Activated T-cell treated with anti-CD3 and anti-CD28 coated beads, Interleukin-2, amount 50 U/mL, for 48 hours (primary cell): ENCODE results near the gene PTPN12.
"Not testable (repeated sequence)": the region's sequence is repeated elsewhere in the genome, so short reads cannot be mapped to it uniquely, and the experiment has no call there.

Experiments used
- DNase-seq, 2 experiments: peaks; one replicate each; pipeline ENCODE4 v3.0.0-alpha.2; 2020

Gene PTPN12

DNA sequence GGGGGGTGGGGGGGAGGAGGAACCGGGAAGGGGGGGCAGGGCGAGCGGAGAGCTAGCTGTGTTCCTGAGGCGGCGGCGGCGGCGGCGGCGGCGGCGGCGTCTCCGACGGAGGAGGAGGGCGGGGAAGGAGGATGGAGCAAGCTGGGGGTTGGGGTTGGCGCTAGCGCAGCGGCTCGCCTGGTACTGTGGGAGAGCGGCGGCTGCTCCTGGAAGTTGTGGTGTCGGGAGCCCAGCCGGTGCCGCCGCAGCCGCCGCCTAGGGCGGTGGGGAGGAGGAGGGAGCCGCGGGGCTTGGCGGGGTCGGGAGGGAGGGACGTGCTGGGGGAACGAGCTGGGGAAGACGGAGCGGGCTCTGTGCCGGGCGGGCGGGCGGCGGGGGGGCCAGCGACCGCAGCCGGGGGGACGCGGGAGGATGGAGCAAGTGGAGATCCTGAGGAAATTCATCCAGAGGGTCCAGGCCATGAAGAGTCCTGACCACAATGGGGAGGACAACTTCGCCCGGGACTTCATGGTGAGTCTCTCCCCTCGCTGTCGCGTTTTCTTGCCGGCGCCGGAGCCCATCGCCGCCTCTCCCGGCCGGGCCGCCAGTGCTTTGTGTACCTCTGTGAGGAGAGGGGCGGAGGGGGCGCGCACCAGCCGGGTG lies at the start of gene PTPN12:
PTPN12 (plus strand) TSS at position 160 of the 642 bp plus-strand sequence; CDS start at position 412, 252 bp downstream.
- DNase-seq: peak; percentile 63 to 70

DNA sequence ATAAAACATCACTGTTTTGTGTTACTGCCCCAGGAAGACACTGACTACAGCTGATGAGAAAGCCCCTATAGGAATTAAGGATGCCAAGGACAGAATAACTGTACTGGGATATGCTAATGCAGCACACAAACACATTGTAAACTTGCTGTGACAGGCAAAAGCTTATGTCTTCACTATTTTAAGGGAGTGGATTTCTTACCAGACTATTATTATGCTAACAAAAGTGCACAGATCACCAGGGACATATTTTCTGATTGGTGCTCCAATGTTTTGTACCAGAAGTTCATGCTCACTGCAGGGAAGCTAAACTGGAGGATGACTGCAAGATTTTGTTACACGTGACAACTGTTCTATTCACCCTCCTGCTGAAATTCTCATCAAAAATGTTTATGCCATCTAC lies 48.1 kb upstream of the PTPN12 start:
- no peak for DNase-seq

DNA sequence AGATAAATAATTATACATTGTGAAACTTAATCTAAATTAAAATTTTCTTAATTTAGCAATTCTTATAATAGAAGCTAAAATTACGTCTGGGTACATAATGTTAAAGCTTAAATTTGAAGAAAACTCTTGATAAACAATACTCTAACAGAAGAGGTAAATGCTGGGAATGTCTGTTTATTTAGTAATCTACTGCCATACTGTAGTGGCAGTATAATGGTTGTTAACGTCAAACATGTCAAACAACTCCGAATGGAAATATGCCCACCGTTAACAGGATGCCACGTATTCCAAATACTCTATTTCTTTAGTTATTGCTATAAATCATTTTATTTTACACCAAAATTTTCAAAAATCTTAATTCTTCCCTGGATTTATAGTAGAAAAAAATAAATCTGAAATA lies 40.0 kb upstream of the PTPN12 start:
- DNase-seq: no peak

DNA sequence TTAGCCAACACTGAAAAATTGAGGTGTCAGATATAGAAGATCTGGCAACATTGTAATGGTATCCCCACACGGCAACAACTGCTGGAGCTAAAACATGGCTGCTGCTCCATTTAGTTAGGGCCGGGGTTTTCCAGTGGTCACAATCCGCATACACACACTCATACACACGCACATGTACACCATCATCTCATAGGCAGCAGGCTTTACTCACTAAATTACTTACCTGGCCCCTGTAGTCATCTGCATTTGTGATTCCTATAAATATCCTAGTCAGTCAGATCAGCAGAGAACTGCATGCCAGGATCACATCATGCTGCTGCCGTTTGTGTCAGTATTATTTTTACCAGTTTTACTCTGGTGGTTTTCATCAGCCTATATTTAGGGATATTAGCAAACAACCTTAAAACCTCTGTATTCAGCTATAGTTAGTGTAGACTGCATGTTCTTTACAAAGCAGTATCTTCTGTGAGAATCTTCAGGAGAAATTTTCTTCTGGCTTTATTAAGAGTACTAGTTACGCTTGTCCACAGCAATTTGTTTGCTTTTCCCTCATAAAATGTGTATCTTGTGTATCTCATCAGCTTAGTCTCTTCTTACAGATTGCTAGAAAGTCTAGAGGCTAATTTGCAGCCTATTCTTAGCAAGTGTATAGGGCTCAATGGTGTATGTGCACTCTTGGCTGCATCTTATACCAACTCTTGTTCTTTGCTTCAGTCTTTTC lies 38.3 kb upstream of the PTPN12 start:
- DNase-seq: no peak

DNA sequence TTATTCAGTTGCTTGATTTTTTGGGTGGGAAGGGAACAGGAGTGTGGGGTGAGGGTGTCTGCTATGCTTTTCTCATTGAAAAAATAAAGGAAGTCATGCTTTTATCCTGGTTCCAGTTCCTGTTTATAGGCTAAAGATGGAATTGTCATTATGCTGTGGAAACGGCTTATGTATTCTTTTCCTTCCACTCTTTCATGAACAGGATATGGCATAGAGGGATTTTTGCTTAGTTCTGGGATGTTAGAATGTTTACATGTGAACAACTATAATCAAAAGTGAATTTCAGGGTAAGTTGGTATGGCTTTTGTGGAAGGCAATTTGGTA lies 35.9 kb upstream of the PTPN12 start:
- no peak for DNase-seq

DNA sequence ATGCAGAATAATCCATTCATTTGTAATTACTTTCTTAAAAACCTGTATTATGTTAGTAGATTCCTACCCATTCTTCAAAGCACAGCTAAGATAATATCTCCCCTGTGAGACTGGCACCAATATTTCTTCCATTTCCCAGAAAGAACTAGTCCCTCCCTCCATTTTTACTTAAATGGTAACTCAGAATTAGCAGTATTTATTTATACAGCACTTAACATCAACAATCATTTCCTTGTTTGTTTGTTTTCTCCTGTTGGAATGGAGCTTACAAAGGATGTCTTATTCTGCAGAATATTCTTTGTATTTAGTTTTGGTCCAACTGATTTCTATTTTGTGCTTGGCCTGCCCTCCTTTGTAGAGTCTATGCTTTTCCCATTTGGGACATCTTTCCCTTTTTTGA lies 32.1 kb upstream of the PTPN12 start:
- no peak for DNase-seq

DNA sequence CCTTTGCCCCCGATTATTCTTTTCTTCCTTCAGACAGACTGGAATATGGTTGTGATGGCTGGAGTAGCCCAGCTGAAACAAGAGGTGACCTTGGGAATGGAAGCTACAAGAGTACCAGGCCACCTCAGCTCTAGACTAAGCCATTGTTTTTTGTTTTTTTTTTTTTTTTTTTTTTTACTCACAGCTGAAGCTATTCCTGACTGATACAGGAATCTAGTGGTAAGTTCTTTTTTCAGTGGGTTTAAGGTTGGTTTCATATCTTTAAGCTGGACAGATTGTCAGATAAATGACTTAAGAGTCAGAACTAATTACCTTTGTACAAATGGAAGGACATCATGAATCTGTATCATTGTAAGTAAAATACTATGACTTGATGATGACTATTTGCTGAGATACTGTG lies 30.2 kb upstream of the PTPN12 start:
- DNase-seq: no peak

DNA sequence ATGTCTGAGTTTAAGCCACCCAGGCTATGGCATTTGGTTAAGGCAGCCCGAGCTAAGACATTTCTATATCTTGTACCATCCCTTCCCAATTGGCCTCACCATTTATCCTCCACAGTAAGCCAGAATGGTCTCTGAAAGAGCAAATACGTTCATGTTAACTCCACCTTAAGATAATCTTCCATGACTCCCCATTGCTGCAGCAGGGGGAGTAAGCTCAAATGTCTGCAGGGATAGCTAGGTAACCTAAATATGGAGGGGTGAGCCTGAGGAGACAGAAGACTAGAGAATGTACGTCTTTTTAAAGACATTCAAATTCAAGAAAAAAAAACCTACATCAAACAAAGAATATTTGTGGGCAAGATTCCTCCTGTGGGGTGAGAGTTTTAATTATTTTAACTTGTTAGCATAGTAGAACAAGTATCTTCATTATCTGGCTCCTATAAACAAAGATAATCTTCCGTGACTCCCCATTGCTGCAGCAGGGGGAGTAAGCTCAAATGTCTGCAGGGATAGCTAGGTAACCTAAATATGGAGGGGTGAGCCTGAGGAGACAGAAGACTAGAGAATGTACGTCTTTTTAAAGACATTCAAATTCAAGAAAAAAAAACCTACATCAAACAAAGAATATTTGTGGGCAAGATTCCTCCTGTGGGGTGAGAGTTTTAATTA lies 24.0 kb upstream of the PTPN12 start:
- DNase-seq: not testable (repeated sequence)

DNA sequence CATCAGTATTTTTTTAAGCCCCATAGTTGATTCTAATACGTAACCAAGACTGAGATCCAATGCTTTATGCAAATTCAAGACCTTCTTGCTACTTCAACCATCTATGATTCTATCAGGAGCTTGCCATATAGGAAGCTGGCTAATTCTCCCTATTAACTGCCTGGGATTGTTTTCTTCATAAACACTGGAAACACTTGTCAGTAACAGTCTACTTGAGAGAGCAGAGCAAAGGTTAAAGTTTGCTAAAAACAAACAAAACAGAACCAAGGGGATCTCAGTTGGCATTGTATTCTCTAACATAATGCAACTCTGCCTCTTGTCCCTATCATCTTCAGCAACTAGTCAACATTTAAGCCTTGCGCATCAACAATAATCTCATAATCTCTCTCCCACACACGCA lies 21.0 kb upstream of the PTPN12 start:
- DNase-seq: no peak

DNA sequence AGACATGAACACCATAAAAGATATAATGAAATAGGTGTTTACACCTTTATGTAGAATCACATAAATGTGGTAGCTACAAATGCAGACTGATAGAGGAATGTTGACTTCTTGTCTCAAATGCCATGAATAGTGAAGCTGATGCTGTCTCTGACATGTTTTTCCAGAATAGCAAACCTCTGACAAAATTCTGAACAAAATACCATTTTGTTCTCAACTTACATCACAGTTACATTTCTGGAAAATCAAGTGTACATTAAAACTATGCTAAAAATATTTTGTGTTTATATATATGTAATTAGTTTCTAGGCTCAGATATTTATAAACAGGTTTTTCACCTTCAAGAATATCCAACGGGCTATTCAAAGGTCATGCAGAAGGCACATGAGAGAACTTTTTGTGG lies 16.8 kb upstream of the PTPN12 start:
- DNase-seq: no peak

DNA sequence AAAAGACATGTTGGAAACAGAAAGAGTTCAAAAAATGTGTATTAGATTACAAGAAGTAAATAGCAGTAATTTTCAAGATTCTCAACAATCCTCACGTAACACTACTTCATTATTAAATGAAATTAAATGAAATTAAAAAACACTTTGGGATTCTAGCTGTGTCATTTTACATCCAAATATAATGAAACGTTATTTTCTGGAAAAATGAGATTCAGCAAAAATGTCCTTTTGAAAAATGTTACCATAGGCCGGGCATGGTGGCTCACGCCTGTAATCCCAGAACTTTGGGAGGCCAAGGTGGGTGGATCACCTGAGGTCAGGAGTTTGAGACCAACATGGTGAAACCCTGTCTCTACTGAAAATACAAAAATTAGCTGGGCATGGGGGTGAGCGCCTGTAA lies 15.6 kb upstream of the PTPN12 start:
- not testable (repeated sequence) for DNase-seq

DNA sequence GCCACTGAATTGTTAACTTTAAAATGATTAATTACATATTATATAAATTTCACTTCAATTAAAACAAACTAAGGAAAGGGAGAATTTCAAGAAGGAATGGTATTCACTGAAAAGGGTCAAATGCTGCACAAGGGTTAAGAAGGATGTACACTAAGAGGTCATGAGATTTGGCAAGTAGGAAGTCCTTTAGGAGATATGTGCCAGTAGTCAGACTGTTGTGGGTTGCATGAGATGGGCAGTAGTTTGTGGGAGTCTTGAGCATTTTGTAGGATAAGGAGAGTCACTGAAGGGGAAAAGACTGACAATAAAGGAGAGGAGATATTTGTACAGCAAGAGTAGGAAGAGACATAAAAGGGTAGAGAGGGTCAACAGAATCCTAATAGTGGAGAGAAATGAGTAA lies 12.4 kb upstream of the PTPN12 start:
- no peak for DNase-seq

DNA sequence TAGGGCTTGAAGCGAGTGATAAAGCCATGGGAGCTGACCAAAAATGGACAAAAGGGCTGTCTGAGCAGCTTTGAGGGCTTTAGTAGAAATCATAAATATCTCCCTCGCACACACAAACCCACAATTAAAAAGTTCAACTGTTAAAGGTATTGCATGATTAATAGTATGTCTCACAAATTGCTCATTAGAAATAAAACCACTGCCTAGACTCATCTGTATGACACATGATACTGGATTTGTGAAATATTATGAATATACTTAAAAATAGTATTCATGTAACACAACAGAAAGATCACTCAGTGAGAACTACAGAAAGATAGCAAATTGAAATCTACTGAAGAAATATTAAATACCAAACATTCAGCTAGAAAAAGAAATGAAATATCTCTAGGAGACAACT lies 11.9 kb upstream of the PTPN12 start:
- DNase-seq: no peak

DNA sequence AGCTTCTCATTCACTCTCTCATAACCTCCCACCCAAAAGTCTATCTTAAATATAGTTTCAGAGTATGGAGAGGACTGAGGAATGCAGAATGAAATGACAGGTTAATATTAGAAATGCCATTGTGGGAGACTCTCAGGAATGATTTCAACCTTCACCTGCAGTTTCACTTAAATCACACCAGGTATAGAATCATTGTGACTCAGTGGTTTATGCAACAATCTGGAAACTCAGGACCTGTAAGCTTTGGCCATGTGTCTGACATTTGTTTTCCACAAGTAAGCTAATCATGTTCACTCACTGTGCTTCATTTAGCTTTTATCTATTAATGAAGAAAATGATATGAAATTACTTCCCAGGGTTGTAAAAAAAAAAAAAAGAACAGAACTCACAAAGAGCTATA lies 8.7 kb upstream of the PTPN12 start:
- no peak for DNase-seq

DNA sequence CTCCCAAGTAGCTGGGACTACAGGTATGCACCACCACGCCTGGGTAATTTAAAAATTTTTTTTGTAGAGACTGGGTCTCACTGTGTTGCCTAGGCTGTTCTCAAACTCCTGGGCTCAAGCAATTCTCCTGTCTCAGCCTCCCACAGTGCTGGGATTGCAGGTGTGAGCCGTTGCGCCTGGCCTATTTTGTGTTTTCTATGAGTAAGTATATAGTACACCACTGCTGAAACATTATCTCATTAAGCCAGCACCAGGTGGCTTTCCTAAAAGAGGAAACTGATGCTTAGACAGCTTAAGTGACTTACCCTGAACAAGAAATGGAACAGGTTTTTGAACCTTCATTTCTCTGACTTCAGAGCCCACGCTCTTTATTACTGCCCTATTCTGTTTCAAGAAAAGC lies 7.8 kb upstream of the PTPN12 start:
- DNase-seq: no peak

DNA sequence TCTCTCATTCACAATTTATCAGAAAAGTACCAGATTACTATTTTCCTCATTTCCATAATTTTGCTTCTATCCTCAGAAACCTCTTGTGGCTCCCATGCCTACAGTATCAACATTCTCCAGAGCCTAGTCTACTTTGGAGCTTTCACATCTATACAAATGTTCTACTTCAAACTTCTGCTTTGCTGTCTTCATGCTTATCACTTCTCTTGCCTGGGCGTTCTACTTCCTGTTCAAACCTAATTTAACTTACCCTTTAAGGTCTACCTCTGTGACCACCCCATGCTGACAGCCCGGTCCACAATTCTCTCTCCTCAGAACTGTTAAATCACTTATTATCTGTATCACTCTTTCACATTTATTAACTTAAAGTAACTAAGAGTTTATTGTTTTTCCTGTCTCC lies 6.1 kb upstream of the PTPN12 start:
- DNase-seq: no peak

DNA sequence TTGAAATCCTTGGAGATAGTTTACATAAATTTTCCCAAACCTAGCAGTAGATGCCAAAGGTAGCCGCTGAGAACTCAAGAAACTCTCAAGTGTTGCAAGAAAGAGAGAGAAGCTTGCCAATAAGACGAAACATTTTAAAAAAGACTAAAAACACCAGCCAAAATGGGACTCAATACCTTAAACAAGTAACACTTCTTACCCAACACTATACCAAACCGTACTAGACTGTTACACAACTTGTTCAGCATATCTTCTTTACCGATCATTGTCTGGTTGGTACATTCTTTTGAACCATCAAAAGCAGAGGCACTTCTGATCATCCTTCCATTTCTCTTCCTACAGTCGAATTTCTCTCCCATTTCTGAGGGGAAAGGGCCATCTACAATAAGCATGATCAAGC lies 4.8 kb upstream of the PTPN12 start:
- no peak for DNase-seq

DNA sequence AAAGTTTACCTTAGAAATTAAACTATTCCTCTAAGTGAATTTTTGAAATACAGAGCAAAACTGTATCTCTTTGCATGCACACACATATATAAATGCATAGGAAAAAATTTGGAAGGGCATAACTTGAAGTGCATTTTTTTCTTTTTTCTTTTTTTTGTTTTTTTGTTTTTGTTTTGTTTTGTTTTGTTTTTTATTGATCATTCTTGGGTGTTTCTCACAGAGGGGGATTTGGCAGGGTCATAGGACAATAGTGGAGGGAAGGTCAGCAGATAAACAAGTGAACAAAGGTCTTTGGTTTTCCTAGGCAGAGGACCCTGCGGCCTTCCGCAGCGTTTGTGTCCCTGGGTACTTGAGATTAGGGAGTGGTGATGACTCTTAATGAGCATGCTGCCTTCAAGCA lies 4.4 kb upstream of the PTPN12 start:
- not testable (repeated sequence) for DNase-seq

DNA sequence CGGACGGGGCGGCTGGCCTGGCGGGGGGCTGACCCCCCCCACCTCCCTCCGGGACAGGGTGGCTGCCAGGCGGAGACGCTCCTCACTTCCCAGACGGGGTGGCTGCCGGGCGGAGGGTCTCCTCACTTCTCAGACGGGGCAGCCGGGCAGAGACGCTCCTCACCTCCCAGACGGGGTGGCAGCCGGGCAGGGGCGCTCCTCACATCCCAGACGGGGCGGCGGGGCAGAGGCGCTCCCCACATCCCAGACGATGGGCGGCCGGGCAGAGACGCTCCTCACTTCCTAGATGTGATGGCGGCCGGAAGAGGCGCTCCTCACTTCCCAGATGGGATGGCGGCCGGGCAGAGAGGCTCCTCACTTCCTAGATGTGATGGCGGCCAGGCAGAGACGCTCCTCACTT lies 3.0 kb upstream of the PTPN12 start:
- DNase-seq: not testable (repeated sequence)

DNA sequence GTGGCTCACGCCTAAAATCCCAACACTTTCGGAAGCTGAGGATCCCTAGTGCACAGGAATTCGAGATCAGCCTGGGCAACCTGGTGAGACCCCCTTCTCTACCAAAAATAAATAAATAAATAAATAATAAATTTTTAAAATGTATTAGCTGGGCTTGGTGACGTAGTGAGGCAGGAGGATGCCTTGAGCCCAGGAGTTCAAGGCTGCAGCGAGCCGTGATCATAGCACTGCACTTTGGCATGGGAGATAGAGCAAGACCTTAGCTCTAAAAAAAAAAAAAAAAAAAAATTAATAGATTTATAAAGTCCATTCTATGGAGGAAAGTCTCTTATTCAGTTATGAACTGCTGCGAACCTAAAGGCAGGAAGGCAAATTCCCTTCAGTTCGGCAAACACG lies 1.1 kb upstream of the PTPN12 start:
- no peak for DNase-seq

DNA sequence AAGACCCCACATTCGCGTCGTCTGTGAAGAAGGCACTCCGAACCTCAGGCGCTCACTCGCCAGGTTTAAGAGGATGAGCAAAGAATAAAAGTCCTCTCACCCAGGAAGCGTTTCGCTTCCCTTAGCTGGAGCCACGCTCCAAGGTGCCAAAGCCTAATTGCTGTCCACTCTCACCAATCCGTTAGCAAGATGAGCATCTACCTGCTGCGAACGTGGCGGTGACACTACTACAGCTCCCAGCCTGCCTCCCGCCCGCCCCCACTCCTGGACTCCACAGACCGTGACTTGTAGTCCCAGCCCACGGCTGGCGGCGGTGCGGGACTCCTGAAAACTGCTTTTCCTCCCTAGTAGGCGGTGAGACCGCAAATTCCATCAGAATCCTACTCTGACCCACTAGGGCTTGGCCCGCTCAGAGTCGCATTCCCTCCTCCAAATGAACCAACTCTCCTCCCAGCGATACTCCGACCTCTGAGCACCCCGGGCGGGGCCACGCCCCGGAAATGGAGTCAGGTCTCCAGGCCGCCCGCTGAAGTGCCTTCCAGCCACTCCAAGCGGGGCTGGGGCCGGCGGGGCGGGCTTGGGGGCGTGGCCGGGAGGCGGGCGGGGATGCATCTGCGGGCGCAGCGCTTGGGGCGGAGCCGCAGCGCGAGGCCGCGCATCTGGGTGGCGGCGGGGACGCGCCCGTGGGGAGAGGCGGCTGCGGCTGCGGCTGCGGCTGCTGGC lies 521 bp upstream of the PTPN12 start:
- peak; percentile 97 for DNase-seq

DNA sequence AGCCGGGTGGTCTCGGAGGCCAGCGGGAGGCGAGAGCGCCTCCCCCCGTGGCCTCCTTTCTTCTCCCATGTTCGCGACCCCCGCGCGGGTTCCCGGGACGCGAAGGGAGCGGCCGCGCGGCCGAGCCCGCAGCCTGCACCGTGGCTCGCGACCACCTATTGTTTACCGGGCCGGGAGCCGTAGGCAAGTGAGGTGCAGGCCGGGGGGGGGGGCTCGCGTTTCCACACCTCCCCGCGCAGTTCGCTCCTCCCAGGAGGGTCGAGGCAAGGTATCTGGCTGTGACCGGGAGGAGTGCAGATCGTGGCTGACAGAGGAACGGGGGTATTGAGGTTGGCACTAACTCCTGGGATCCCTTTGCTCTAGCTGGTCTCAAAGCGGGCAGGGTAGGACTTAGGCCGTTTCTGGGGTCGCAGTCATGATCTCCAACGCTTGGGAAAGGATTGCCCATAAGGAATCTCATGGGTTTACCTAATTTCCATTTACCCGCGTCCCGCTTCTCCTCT lies 734 bp downstream of the PTPN12 start:
- peak; percentile 46 to 49 for DNase-seq
